Measurements from ENCODE around the gene APBB2. TPM values are rescaled to one million over a fixed set of nuclear protein-coding genes. Genes with fewer than 3 reads are reported as not detected.

The APBB2 gene
- total RNA-seq, 4 donors from 2014 or later: 42.4 to 95.8 (median 51.3) TPM

GRCh38 chr4:40956721-40957255 is 257.6 kb downstream of the APBB2 start:
- Histone ChIP-seq H3K36me3 (no peaks in the 10 kb centered on the region), H3K27ac (peak overlapping the region; percentile 10), H3K9me3 (no peaks in the 10 kb centered on the region), H3K27me3 (no peaks in the 10 kb centered on the region), H3K4me3 (no peak overlapping the region), H3K4me1 (peaks cover 19% of the 10 kb centered on the region)
- TF ChIP-seq POLR2A (IDR thresholded peaks at IDR 0.05) (no peak), POLR2AphosphoS5 (IDR thresholded peaks at IDR 0.05) (no peak), EP300 (IDR thresholded peaks at IDR 0.05) (no peak), CTCF (IDR thresholded peaks at IDR 0.05) (no peak)
- WGBS: 74% methylated on average over 5 of the region's 5 CpGs
- DNase-seq (ENCODE audit: low spot score in 2 of 2): no peak

- Histone ChIP-seq H3K4me1 (peaks cover 19% of the 10 kb centered on the region), H3K27ac (peak overlapping the region; percentile 36), H3K27me3 (no peaks in the 10 kb centered on the region), H3K4me3 (no peak overlapping the region), H3K36me3 (no peaks in the 10 kb centered on the region), H3K9me3 (no peaks in the 10 kb centered on the region)
- DNase-seq (ENCODE audit: low spot score in 2 of 2): no peak
- WGBS: 47% methylated on average over 8 of the region's 8 CpGs
- TF ChIP-seq POLR2A (IDR thresholded peaks at IDR 0.05) (no peak), POLR2AphosphoS5 (IDR thresholded peaks at IDR 0.05) (no peak), CTCF (IDR thresholded peaks at IDR 0.05) (no peak), EP300 (IDR thresholded peaks at IDR 0.05) (no peak)
These were observed 260.2 kb downstream of the APBB2 start for GRCh38 chr4:40954088-40954668.

GRCh38 chr4:40953283-40954087 is 260.9 kb downstream of the APBB2 start:
- H3K27me3 ChIP-seq: no peaks in the 10 kb centered on the region
- DNase-seq (ENCODE audit: low spot score in 2 of 2): no peak
- 62% methylated on average over 12 of the region's 12 CpGs for WGBS

GRCh38 chr4:40952672-40953071 is 261.7 kb downstream of the APBB2 start:
- DNase-seq (ENCODE audit: low spot score in 2 of 2): no peak
- WGBS: 94% methylated on average over 7 of the region's 7 CpGs
- no peaks in the 10 kb centered on the region for H3K9me3 ChIP-seq
- peaks cover 24% of the 10 kb centered on the region for H3K4me1 ChIP-seq
- H3K36me3 ChIP-seq: no peaks in the 10 kb centered on the region
- H3K27me3 ChIP-seq: no peaks in the 10 kb centered on the region
- H3K27ac ChIP-seq: no peak overlapping the region
- TF ChIP-seq POLR2A (IDR thresholded peaks at IDR 0.05) (no peak), POLR2AphosphoS5 (IDR thresholded peaks at IDR 0.05) (no peak), EP300 (IDR thresholded peaks at IDR 0.05) (no peak), CTCF (IDR thresholded peaks at IDR 0.05) (no peak)
- H3K4me3 ChIP-seq: no peak overlapping the region

More at GRCh38 chr4:40953283-40954087, 260.9 kb downstream of the APBB2 start:
- H3K4me3 ChIP-seq: no peak overlapping the region
- TF ChIP-seq POLR2A (IDR thresholded peaks at IDR 0.05) (no peak), POLR2AphosphoS5 (IDR thresholded peaks at IDR 0.05) (no peak), CTCF (IDR thresholded peaks at IDR 0.05) (no peak), EP300 (IDR thresholded peaks at IDR 0.05) (no peak)
- H3K27ac ChIP-seq: peak overlapping the region; percentile 36
- no peaks in the 10 kb centered on the region for H3K36me3 ChIP-seq
- H3K4me1 ChIP-seq: peaks cover 19% of the 10 kb centered on the region
- no peaks in the 10 kb centered on the region for H3K9me3 ChIP-seq

- no peaks in the 10 kb centered on the region for H3K27me3 ChIP-seq
- H3K9me3 ChIP-seq: no peaks in the 10 kb centered on the region
- peaks cover 24% of the 10 kb centered on the region for H3K4me1 ChIP-seq
- no peak for TF ChIP-seq CTCF (IDR thresholded peaks at IDR 0.05)
- TF ChIP-seq EP300 (IDR thresholded peaks at IDR 0.05): no peak
- TF ChIP-seq POLR2A (IDR thresholded peaks at IDR 0.05): no peak
- TF ChIP-seq POLR2AphosphoS5 (IDR thresholded peaks at IDR 0.05): no peak
- no peak for DNase-seq (ENCODE audit: low spot score in 2 of 2)
- H3K36me3 ChIP-seq: no peaks in the 10 kb centered on the region
- no peak overlapping the region for H3K27ac ChIP-seq
- no peak overlapping the region for H3K4me3 ChIP-seq
- 90% methylated on average over 4 of the region's 4 CpGs for WGBS
These were observed 262.1 kb downstream of the APBB2 start for GRCh38 chr4:40952217-40952616.
